Activated CD4-positive, alpha-beta T cell treated with anti-CD3 and anti-CD28 coated beads for 36 hours (primary cell): ENCODE data around the gene HUWE1. TPM values are rescaled to one million over a fixed set of nuclear protein-coding genes. Genes with fewer than 3 reads are reported as not detected.
A peak's percentile ranks its signal among the peaks of the same experiment; 100 is the strongest.

ENCODE experiments used
- ATAC-seq: fragments of 200-7000 bp; cut with Tn5 transposase; one replicate; pipeline ENCODE4 v1.10.0; 2021; ENCODE audit warnings: mild to moderate bottlenecking, moderate library complexity
- CTCF ChIA-PET: fragments of 350-600 bp; sonication (Branson Sonifier 250); formaldehyde crosslinking; loops from one replicate; lab custom pipeline; 2021; ENCODE audit warnings: antibody characterized with exemption; lab: Charles Lee
- POLR2A ChIA-PET: fragments of 350-600 bp; sonication (Branson Sonifier 250); formaldehyde crosslinking; loops from one replicate; lab custom pipeline; 2021; ENCODE audit warnings: antibody characterized with exemption, inconsistent platforms; lab: Charles Lee
- DNase-seq: peaks from one replicate; pipeline ENCODE4 v3.0.0-alpha.2; 2020
- H3K27ac Mint-ChIP-seq: one replicate; pipeline ENCODE4 v1.8.0; 2021; ENCODE audit warnings: mixed read lengths
- H3K27me3 Mint-ChIP-seq: one replicate; pipeline ENCODE4 v1.8.0; 2021; ENCODE audit warnings: mixed read lengths
- H3K36me3 Mint-ChIP-seq: one replicate; pipeline ENCODE4 v1.8.0; 2021; ENCODE audit warnings: low read depth, mixed read lengths
- H3K4me1 Mint-ChIP-seq: one replicate; pipeline ENCODE4 v1.8.0; 2021; ENCODE audit warnings: mixed read lengths
- H3K4me3 Mint-ChIP-seq: one replicate; pipeline ENCODE4 v1.8.0; 2021; ENCODE audit warnings: mild to moderate bottlenecking, moderate library complexity, mixed read lengths
- H3K9me3 Mint-ChIP-seq: one replicate; pipeline ENCODE4 v1.8.0; 2021; ENCODE audit warnings: low read depth, mixed read lengths
- intact Hi-C, 2 experiments: fragments of 100-400 bp; cut with DNase I in 1 of 2; cut with micrococcal nuclease in 1 of 2; formaldehyde crosslinking; loops; one replicate each; pipeline versions ENCODE4 v1.14.2 to v1.15.1; 2022 to 2024; cut with DNase I, micrococcal nuclease
- total RNA-seq, 2 experiments: library from RNA; stranded (reverse); gene quantifications; one replicate each; pipeline ENCODE4 v1.2.3, GENCODE V29; 2021

Gene HUWE1
- total RNA-seq, 2 experiments from 2014 or later, result 513 to 554 TPM

- no peak for DNase-seq
- Mint-ChIP-seq H3K36me3 (peaks cover 65% of the 10 kb centered on the region), H3K27me3 (no peaks in the 10 kb centered on the region), H3K27ac (peak overlapping the region; percentile 75), H3K4me3 (no peak overlapping the region), H3K9me3 (no peaks in the 10 kb centered on the region), H3K4me1 (peaks cover 28% of the 10 kb centered on the region)
- intact Hi-C loops, result no loop called here
- ATAC-seq, result no peak
- POLR2A ChIA-PET, result no interaction called here
- CTCF ChIA-PET, result no interaction called here
Observed at GRCh38 chrX:53622431-53622830, 64.1 kb downstream of the HUWE1 start.

- ATAC-seq (peak; percentile 80), DNase-seq (no peak)
- H3K27ac Mint-ChIP-seq, result peak overlapping the region; percentile 67
- H3K9me3 Mint-ChIP-seq, result no peaks in the 10 kb centered on the region
- H3K4me3 Mint-ChIP-seq, result no peak overlapping the region
- peaks cover 66% of the 10 kb centered on the region for H3K36me3 Mint-ChIP-seq
- intact Hi-C loops, result no loop called here
- peaks cover 28% of the 10 kb centered on the region for H3K4me1 Mint-ChIP-seq
- ChIA-PET POLR2A (no interaction called here), CTCF (no interaction called here)
- no peaks in the 10 kb centered on the region for H3K27me3 Mint-ChIP-seq
Observed at GRCh38 chrX:53621418-53621986, 65.0 kb downstream of the HUWE1 start.

GRCh38 chrX:53616946-53617345 lies 69.6 kb downstream of the HUWE1 start:
- intact Hi-C loops, result no loop called here
- H3K27me3 Mint-ChIP-seq, result no peaks in the 10 kb centered on the region
- no peaks in the 10 kb centered on the region for H3K9me3 Mint-ChIP-seq
- DNase-seq, result no peak
- H3K4me1 Mint-ChIP-seq, result peaks cover 14% of the 10 kb centered on the region
- POLR2A ChIA-PET, result no interaction called here
- CTCF ChIA-PET, result interaction anchor here (0.9 kb wide), 1 partner anchor 11 kb away, joined by 4 read pairs; no protein-coding TSS in a partner anchor
- no peak overlapping the region for H3K27ac Mint-ChIP-seq
- H3K36me3 Mint-ChIP-seq, result peaks cover 75% of the 10 kb centered on the region
- no peak overlapping the region for H3K4me3 Mint-ChIP-seq
- ATAC-seq, result no peak

- Mint-ChIP-seq H3K36me3 (peaks cover 60% of the 10 kb centered on the region), H3K27me3 (no peaks in the 10 kb centered on the region), H3K4me3 (no peak overlapping the region), H3K4me1 (no peaks in the 10 kb centered on the region), H3K9me3 (no peaks in the 10 kb centered on the region), H3K27ac (no peak overlapping the region)
- ChIA-PET POLR2A (no interaction called here), CTCF (interaction anchor here (1.0 kb wide), 1 partner anchor 11 kb away, joined by 4 read pairs; no protein-coding TSS in a partner anchor)
- DNase-seq (no peak), ATAC-seq (no peak)
- intact Hi-C loops, result loop anchor here in 1 of 2 experiments (5.0 kb wide), 1 partner anchor 41 kb away; no protein-coding TSS in a partner anchor
Observed at GRCh38 chrX:53606456-53606855, 80.1 kb downstream of the HUWE1 start.

- ATAC-seq, result no peak
- no peak overlapping the region for H3K4me3 Mint-ChIP-seq
- CTCF ChIA-PET, result no interaction called here
- H3K27ac Mint-ChIP-seq, result no peak overlapping the region
- H3K4me1 Mint-ChIP-seq, result peaks cover 4% of the 10 kb centered on the region
- DNase-seq, result no peak
- no peaks in the 10 kb centered on the region for H3K9me3 Mint-ChIP-seq
- H3K36me3 Mint-ChIP-seq, result peaks cover 62% of the 10 kb centered on the region
- H3K27me3 Mint-ChIP-seq, result no peaks in the 10 kb centered on the region
- intact Hi-C loops, result loop anchor here in 1 of 2 experiments (5.0 kb wide), 1 partner anchor 42 kb away; no protein-coding TSS in a partner anchor
- POLR2A ChIA-PET, result no interaction called here
Observed at GRCh38 chrX:53605004-53605403, 81.5 kb downstream of the HUWE1 start.

- H3K9me3 Mint-ChIP-seq, result no peaks in the 10 kb centered on the region
- no peak for DNase-seq
- peaks cover 6% of the 10 kb centered on the region for H3K4me1 Mint-ChIP-seq
- ChIA-PET CTCF (no interaction called here), POLR2A (interaction anchor here (0.5 to 0.7 kb wide), 2 partner anchors 39 to 83 kb away, joined by 3 read pairs; no protein-coding TSS in a partner anchor)
- intact Hi-C loops, result no loop called here
- ATAC-seq, result peak; percentile 60
- no peaks in the 10 kb centered on the region for H3K27me3 Mint-ChIP-seq
- no peak overlapping the region for H3K4me3 Mint-ChIP-seq
- peak overlapping the region; percentile 65 for H3K27ac Mint-ChIP-seq
- H3K36me3 Mint-ChIP-seq, result peaks cover 49% of the 10 kb centered on the region
Observed at GRCh38 chrX:53599781-53600396, 86.6 kb downstream of the HUWE1 start.

- CTCF ChIA-PET, result no interaction called here
- no peak overlapping the region for H3K27ac Mint-ChIP-seq
- H3K4me3 Mint-ChIP-seq, result no peak overlapping the region
- H3K9me3 Mint-ChIP-seq, result no peaks in the 10 kb centered on the region
- ATAC-seq (no peak), DNase-seq (no peak)
- H3K27me3 Mint-ChIP-seq, result no peaks in the 10 kb centered on the region
- H3K4me1 Mint-ChIP-seq, result peaks cover 6% of the 10 kb centered on the region
- POLR2A ChIA-PET, result no interaction called here
- intact Hi-C loops, result no loop called here
- peaks cover 50% of the 10 kb centered on the region for H3K36me3 Mint-ChIP-seq
Observed at GRCh38 chrX:53598169-53598568, 88.3 kb downstream of the HUWE1 start.

- Mint-ChIP-seq H3K4me3 (no peak overlapping the region), H3K27ac (peak overlapping the region; percentile 31), H3K9me3 (no peaks in the 10 kb centered on the region), H3K4me1 (peaks cover 7% of the 10 kb centered on the region), H3K36me3 (peaks cover 60% of the 10 kb centered on the region), H3K27me3 (no peaks in the 10 kb centered on the region)
- intact Hi-C loops, result no loop called here
- ATAC-seq, result no peak
- POLR2A ChIA-PET, result no interaction called here
- DNase-seq, result no peak
- CTCF ChIA-PET, result no interaction called here
Observed at GRCh38 chrX:53595266-53595810, 91.2 kb downstream of the HUWE1 start.

GRCh38 chrX:53594354-53594753 lies 92.2 kb downstream of the HUWE1 start:
- no peak overlapping the region for H3K27ac Mint-ChIP-seq
- no peaks in the 10 kb centered on the region for H3K27me3 Mint-ChIP-seq
- peaks cover 8% of the 10 kb centered on the region for H3K4me1 Mint-ChIP-seq
- intact Hi-C loops, result no loop called here
- ChIA-PET CTCF (no interaction called here), POLR2A (no interaction called here)
- peaks cover 62% of the 10 kb centered on the region for H3K36me3 Mint-ChIP-seq
- ATAC-seq, result no peak
- no peak for DNase-seq
- no peaks in the 10 kb centered on the region for H3K9me3 Mint-ChIP-seq
- no peak overlapping the region for H3K4me3 Mint-ChIP-seq

GRCh38 chrX:53587795-53588420 lies 98.6 kb downstream of the HUWE1 start:
- CTCF ChIA-PET, result no interaction called here

GRCh38 chrX:53584891-53585290 lies 101.6 kb downstream of the HUWE1 start:
- CTCF ChIA-PET, result no interaction called here
- H3K27ac Mint-ChIP-seq, result no peak overlapping the region
- peaks cover 68% of the 10 kb centered on the region for H3K36me3 Mint-ChIP-seq
- ATAC-seq (no peak), DNase-seq (no peak)
- no peak overlapping the region for H3K4me3 Mint-ChIP-seq
- POLR2A ChIA-PET, result no interaction called here
- H3K4me1 Mint-ChIP-seq, result peaks cover 2% of the 10 kb centered on the region
- H3K9me3 Mint-ChIP-seq, result no peaks in the 10 kb centered on the region
- intact Hi-C loops, result loop anchor here in 1 of 2 experiments (10.0 kb wide), 1 partner anchor 180 kb away; no protein-coding TSS in a partner anchor
- H3K27me3 Mint-ChIP-seq, result no peaks in the 10 kb centered on the region

More at GRCh38 chrX:53587795-53588420, 98.6 kb downstream of the HUWE1 start:
- no peak for DNase-seq
- no peaks in the 10 kb centered on the region for H3K27me3 Mint-ChIP-seq
- H3K36me3 Mint-ChIP-seq, result peaks cover 68% of the 10 kb centered on the region
- H3K27ac Mint-ChIP-seq, result peak overlapping the region; percentile 42
- H3K4me1 Mint-ChIP-seq, result peaks cover 8% of the 10 kb centered on the region
- intact Hi-C loops, result loop anchor here in 1 of 2 experiments (10.0 kb wide), 1 partner anchor 183 kb away; no protein-coding TSS in a partner anchor
- H3K4me3 Mint-ChIP-seq, result no peak overlapping the region
- POLR2A ChIA-PET, result no interaction called here
- peak; percentile 23 for ATAC-seq
- H3K9me3 Mint-ChIP-seq, result no peaks in the 10 kb centered on the region
